ENCODE data around the gene ZNF772. TPM values are rescaled to one million over a fixed set of nuclear protein-coding genes. Genes with fewer than 3 reads are reported as not detected.
"Not testable (repeated sequence)": the region's sequence is repeated elsewhere in the genome, so short reads cannot be mapped to it uniquely, and the experiment has no call there.

Gene ZNF772
- total and polyA plus RNA-seq, 3 donors from 2014 or later: 7.6 to 57.3 (median 39.8) TPM

DNA sequence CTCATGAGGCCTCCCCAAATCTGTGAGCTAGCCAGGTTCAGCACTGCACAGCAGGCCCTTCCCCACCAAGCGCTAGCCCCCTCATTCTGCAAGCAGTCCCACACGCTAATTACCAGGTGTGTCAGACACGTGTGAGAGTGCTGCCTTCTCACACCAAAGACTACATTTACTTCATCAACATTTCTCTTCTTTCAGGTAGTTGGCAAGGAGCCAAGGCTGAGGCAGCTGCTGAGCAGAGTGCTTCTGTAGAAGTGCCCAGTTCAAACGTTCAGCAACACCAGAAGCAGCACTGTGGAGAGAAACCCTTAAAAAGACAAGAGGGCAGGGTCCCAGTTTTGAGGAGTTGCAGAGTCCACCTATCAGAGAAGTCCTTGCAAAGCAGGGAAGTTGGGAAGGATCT lies 28.8 kb upstream of the ZNF772 start:
- Histone ChIP-seq H3K4me3 (no peak overlapping the region), H3K9me3 (no peaks in the 10 kb centered on the region)
- 61 to 85% methylated on average over 4 of the region's 4 CpGs for WGBS, 2 donors

DNA sequence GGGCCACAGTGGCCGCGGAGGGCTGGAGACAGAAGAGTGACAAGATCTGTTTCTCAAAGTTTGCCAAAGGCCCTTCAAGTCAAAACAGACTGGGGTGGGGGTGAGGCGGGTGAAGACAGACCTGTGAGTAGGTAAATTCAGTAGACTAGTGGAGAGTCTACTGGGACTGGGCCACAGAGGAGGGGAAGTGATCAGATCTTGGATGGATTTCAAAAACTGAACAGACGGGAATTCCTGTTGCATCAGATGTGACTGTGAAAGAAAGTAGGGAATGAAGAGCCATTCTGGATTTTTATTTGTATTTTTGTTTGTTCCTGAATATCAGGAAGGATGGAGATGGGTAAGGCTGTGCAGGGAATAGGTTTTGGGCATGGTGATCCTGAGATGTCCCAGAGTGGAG lies 23.0 kb upstream of the ZNF772 start:
- H3K9me3 ChIP-seq; H3K27me3 ChIP-seq; H3K4me1 ChIP-seq; DNase-seq; H3K27ac ChIP-seq; intact Hi-C loops (cut with DNase I; ENCODE audit: low total_unique reads); H3K36me3 ChIP-seq (ENCODE audit: low read depth, missing control alignments): not testable (repeated sequence)
- H3K4me3 ChIP-seq: peak overlapping the region in 1 of 2 donors; percentile 85
- 0 to 2% methylated on average over 1 to 2 of the region's 4 CpGs for WGBS, 2 donors

More for the DNA sequence above, 28.8 kb upstream of the ZNF772 start:
- Histone ChIP-seq H3K27ac (no peak overlapping the region), H3K4me1 (no peaks in the 10 kb centered on the region), H3K27me3 (no peaks in the 10 kb centered on the region), H3K36me3 (ENCODE audit: low read depth, missing control alignments) (no peaks in the 10 kb centered on the region)
- TF ChIP-seq, protein P1, sequence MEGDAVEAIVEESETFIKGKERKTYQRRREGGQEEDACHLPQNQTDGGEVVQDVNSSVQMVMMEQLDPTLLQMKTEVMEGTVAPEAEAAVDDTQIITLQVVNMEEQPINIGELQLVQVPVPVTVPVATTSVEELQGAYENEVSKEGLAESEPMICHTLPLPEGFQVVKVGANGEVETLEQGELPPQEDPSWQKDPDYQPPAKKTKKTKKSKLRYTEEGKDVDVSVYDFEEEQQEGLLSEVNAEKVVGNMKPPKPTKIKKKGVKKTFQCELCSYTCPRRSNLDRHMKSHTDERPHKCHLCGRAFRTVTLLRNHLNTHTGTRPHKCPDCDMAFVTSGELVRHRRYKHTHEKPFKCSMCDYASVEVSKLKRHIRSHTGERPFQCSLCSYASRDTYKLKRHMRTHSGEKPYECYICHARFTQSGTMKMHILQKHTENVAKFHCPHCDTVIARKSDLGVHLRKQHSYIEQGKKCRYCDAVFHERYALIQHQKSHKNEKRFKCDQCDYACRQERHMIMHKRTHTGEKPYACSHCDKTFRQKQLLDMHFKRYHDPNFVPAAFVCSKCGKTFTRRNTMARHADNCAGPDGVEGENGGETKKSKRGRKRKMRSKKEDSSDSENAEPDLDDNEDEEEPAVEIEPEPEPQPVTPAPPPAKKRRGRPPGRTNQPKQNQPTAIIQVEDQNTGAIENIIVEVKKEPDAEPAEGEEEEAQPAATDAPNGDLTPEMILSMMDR (IDR thresholded peaks at IDR 0.05): no peak
- no peak for TF ChIP-seq POLR2A (IDR thresholded peaks at IDR 0.05)
- intact Hi-C loops (cut with DNase I; ENCODE audit: low total_unique reads): no loop called here
- no peak for DNase-seq

DNA sequence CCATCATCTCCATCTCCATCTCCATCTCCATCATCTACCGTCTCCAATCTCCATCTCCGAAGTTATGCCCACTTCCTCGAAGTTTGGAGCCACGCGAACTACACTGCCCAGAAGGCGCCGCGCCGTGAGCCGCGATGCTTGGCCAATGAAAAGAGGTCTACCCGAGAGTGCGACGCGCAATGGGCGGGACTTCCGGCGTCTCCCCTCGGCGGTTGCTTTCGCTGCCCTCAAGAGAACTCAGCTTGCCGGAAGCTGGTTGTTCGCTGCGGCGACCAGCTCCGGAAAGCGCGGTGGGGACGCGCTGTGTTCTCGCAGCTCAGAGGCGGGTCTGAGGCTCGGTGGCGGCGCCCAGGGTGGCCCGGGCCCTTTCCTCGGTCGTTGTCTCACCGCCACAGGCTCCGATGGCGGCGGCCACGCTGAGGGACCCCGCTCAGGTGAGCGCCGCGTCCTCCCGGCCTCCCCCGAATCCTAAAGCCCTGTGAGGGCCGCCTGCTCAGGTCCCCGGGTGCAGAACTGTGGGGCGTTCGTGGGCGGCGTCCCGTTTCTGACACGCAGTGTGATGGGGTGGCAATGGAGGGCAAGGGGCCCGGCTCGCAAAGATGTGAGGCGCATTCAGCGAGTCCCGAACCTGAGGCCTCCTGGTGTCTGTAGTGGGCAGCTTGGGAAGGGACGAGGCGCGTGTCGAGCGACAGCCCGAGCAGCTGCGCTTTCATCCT lies 22.5 kb upstream of the ZNF772 start, which contains the start of gene ZNF773:
Gene ZNF773 (plus strand): TSS at position 259 of the 716 bp plus-strand sequence. CDS start 143 bp downstream, at position 402.
- H3K4me1 ChIP-seq; intact Hi-C loops (cut with DNase I; ENCODE audit: low total_unique reads); H3K36me3 ChIP-seq (ENCODE audit: low read depth, missing control alignments); H3K9me3 ChIP-seq; H3K27me3 ChIP-seq: not testable (repeated sequence)
- H3K4me3 ChIP-seq: peak within 1 kb of the TSS; percentile 81 to 85
- peak; percentile 98 for DNase-seq
- peak within 1 kb of the TSS; percentile 81 to 82 for H3K27ac ChIP-seq
- WGBS, 2 donors: 1% methylated on average over 16 to 40 of the region's 69 CpGs

- H3K27me3 ChIP-seq; H3K27ac ChIP-seq; H3K36me3 ChIP-seq (ENCODE audit: low read depth, missing control alignments); H3K4me1 ChIP-seq; intact Hi-C loops (cut with DNase I; ENCODE audit: low total_unique reads); DNase-seq; H3K9me3 ChIP-seq; H3K4me3 ChIP-seq: not testable (repeated sequence)
Observed at GRCh38 chr19:57499332-57499679, 21.9 kb upstream of the ZNF772 start.

DNA sequence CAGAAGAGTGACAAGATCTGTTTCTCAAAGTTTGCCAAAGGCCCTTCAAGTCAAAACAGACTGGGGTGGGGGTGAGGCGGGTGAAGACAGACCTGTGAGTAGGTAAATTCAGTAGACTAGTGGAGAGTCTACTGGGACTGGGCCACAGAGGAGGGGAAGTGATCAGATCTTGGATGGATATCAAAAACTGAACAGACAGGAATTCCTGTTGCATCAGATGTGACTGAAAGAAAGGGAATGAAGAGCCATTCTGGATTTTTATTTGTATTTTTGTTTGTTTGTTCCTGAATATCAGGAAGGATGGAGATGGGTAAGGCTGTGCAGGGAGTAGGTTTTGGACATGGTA lies 10.9 kb upstream of the ZNF772 start:
- H3K9me3 ChIP-seq; intact Hi-C loops (cut with DNase I; ENCODE audit: low total_unique reads); H3K27me3 ChIP-seq; H3K4me3 ChIP-seq; H3K4me1 ChIP-seq; H3K36me3 ChIP-seq (ENCODE audit: low read depth, missing control alignments); DNase-seq; H3K27ac ChIP-seq: not testable (repeated sequence)
- WGBS, 2 donors: 0% methylated on average over 1 of the region's 1 CpG

- intact Hi-C loops (cut with DNase I; ENCODE audit: low total_unique reads); H3K9me3 ChIP-seq; H3K36me3 ChIP-seq (ENCODE audit: low read depth, missing control alignments); H3K27me3 ChIP-seq; H3K4me1 ChIP-seq: not testable (repeated sequence)
- DNase-seq: peak; percentile 97
- Histone ChIP-seq H3K27ac (peak within 1 kb of the TSS in 1 of 2 donors; percentile 68), H3K4me3 (peak within 1 kb of the TSS; percentile 95 to 97)
- 0 to 1% methylated on average over 9 to 19 of the region's 69 CpGs for whole genome bisulfite sequencing, 2 donors
Observed at GRCh38 chr19:57487477-57488298, 10.3 kb upstream of the ZNF772 start, which contains the start of gene ZNF419. Gene ZNF419, plus strand, starts transcription at chr19:57487750. Its CDS starts 201 bp downstream, at chr19:57487951.

DNA sequence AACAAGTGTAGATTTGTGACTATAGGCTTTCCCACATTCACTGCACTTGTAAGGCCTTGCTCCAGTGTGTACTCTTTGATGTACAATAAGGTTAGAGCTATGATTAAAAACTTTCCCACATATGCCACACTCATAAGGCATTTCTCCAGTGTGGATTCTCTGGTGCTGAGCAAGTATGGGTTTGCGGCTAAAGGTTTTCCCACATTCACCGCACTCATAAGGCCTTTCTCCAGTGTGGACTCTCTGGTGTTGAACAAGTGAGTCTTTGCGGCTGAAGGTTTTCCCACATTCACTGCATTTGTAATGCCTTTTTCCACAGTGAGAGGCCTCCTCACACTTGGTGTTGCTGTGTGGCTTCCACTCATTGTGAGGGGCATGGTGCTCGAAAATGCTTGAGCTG lies 3.7 kb downstream of the ZNF772 start:
- no peak overlapping the region for H3K27ac ChIP-seq
- no peak for DNase-seq
- no peaks in the 10 kb centered on the region for H3K36me3 ChIP-seq (ENCODE audit: low read depth, missing control alignments)
- no peaks in the 10 kb centered on the region for H3K27me3 ChIP-seq
- intact Hi-C loops (cut with DNase I; ENCODE audit: low total_unique reads): no loop called here
- H3K4me1 ChIP-seq: no peaks in the 10 kb centered on the region
- TF ChIP-seq POLR2A (IDR thresholded peaks at IDR 0.05): no peak
- TF ChIP-seq, protein P1 (IDR thresholded peaks at IDR 0.05): no peak
- WGBS, 2 donors: 97 to 100% methylated on average over 4 of the region's 4 CpGs
- H3K4me3 ChIP-seq: no peak overlapping the region
- no peaks in the 10 kb centered on the region for H3K9me3 ChIP-seq

All from testis (tissue), 3 donors.